Stimulated activated naive CD4-positive, alpha-beta T cell (primary cell): Measurements from ENCODE around the gene RPS16.

Experiments
- DNase-seq, 6 experiments: peaks; one replicate each; lab custom pipeline; 2025; lab: John Stamatoyannopoulos, UW

The RPS16 gene

GRCh38 chr19:39388657-39389056, 47.1 kb downstream of the RPS16 start:
- DNase-seq: no peak

GRCh38 chr19:39386557-39386956, 49.2 kb downstream of the RPS16 start:
- no peak for DNase-seq

GRCh38 chr19:39385629-39386411, 49.9 kb downstream of the RPS16 start:
- no peak for DNase-seq

- DNase-seq: no peak
These were observed 50.7 kb downstream of the RPS16 start for GRCh38 chr19:39384839-39385568.
